ENCODE data around the gene ZNF304. TPM values are rescaled to one million over a fixed set of nuclear protein-coding genes. Genes with fewer than 3 reads are reported as not detected.

The ZNF304 gene
- total and polyA plus RNA-seq, 2 of the 13 experiments (the other 11 are each of a cell fraction or from before 2014, with no cell fraction given) = 3.4 to 8.0 TPM

DNA sequence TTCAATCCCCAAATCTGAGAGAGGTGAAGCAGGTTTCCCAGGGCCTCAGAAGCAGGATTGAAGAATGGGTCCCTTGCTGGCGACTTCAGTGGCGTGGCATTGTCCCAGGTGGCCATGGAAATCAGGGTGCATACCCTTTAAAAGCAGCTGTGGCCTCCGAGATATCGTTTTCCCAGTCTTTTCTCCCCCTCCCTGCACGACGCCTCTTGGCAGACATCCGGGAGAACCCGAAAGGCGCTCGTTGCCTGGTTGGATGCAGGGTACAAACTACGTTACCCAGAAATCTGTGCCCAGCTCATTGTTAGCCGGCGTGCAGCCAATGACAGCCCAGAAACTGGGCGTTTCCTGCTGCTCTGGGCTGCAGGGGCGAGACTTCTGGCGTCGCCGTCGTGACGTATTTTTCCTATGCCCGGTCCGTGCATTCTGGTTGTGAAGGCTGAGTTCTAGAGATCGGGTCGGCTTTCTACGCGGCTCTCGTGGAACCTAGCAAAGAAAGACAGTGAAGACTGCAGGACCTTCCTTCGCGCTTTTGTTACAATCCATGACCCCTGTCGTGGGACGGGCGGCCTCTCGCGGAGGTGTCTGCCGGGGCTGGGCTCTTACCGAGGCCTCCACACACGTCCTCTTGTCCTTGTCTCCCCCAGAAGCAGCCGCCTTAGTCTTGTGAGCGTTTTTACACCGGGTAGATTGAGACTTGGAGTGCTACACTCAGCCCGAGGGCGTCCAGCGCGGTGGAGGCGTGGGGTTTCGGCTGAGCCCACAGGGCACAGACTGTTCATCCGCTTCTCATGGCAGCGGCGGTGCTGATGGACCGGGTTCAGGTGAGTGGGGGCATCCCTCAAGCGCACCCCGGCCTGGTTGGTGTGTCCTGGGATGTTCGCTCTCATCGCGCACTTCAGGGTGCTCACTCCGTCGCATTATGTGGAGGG is at the start of gene ZNF304 (continued):
- TF ChIP-seq, protein P1, sequence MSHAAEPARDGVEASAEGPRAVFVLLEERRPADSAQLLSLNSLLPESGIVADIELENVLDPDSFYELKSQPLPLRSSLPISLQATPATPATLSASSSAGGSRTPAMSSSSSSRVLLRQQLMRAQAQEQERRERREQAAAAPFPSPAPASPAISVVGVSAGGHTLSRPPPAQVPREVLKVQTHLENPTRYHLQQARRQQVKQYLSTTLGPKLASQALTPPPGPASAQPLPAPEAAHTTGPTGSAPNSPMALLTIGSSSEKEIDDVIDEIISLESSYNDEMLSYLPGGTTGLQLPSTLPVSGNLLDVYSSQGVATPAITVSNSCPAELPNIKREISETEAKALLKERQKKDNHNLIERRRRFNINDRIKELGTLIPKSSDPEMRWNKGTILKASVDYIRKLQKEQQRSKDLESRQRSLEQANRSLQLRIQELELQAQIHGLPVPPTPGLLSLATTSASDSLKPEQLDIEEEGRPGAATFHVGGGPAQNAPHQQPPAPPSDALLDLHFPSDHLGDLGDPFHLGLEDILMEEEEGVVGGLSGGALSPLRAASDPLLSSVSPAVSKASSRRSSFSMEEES (CRISPR knock-in tag; IDR thresholded peaks at IDR 0.05) = no peak; the same call in 1 of the 2 replicates
- TF ChIP-seq ZNF383 (CRISPR knock-in tag; IDR thresholded peaks at IDR 0.05; ENCODE audit: borderline replicate concordance) = peak; percentile 56; the same call in 1 of the 2 replicates
- peak; percentile 98 for TF ChIP-seq GATAD1 (CRISPR knock-in tag; IDR thresholded peaks at IDR 0.05)
- TF ChIP-seq NR2F1 (CRISPR knock-in tag; IDR thresholded peaks at IDR 0.05) = no peak
- TF ChIP-seq, protein P2, sequence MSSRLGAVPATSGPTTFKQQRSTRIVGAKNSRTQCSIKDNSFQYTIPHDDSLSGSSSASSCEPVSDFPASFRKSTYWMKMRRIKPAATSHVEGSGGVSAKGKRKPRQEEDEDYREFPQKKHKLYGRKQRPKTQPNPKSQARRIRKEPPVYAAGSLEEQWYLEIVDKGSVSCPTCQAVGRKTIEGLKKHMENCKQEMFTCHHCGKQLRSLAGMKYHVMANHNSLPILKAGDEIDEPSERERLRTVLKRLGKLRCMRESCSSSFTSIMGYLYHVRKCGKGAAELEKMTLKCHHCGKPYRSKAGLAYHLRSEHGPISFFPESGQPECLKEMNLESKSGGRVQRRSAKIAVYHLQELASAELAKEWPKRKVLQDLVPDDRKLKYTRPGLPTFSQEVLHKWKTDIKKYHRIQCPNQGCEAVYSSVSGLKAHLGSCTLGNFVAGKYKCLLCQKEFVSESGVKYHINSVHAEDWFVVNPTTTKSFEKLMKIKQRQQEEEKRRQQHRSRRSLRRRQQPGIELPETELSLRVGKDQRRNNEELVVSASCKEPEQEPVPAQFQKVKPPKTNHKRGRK (CRISPR knock-in tag; IDR thresholded peaks at IDR 0.05) = no peak
- no peak for TF ChIP-seq MATR3 (CRISPR knock-in tag; IDR thresholded peaks at IDR 0.05)
- 0 out of 2 replicates have a peak, but pooled peaks have one; percentile 14 for TF ChIP-seq ZNF546 (CRISPR knock-in tag; conservative IDR thresholded peaks at IDR 0.05)
- no peak for TF ChIP-seq ZNF660 (CRISPR knock-in tag; IDR thresholded peaks at IDR 0.05; ENCODE audit: borderline replicate concordance, low read depth)
- TF ChIP-seq, protein P3, sequence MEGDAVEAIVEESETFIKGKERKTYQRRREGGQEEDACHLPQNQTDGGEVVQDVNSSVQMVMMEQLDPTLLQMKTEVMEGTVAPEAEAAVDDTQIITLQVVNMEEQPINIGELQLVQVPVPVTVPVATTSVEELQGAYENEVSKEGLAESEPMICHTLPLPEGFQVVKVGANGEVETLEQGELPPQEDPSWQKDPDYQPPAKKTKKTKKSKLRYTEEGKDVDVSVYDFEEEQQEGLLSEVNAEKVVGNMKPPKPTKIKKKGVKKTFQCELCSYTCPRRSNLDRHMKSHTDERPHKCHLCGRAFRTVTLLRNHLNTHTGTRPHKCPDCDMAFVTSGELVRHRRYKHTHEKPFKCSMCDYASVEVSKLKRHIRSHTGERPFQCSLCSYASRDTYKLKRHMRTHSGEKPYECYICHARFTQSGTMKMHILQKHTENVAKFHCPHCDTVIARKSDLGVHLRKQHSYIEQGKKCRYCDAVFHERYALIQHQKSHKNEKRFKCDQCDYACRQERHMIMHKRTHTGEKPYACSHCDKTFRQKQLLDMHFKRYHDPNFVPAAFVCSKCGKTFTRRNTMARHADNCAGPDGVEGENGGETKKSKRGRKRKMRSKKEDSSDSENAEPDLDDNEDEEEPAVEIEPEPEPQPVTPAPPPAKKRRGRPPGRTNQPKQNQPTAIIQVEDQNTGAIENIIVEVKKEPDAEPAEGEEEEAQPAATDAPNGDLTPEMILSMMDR (CRISPR knock-in tag; IDR thresholded peaks at IDR 0.05) = no peak
- peak; percentile 69 for TF ChIP-seq ELF3 (CRISPR knock-in tag; IDR thresholded peaks at IDR 0.05)
- TF ChIP-seq TCF12 (IDR thresholded peaks at IDR 0.05) = no peak
- no peak for TF ChIP-seq TCF12 (CRISPR knock-in tag; IDR thresholded peaks at IDR 0.05)
- peak; percentile 88 for TF ChIP-seq HCFC1 (IDR thresholded peaks at IDR 0.05; ENCODE audit: low read depth, low read length)
- TF ChIP-seq ZNF263 (CRISPR knock-in tag; IDR thresholded peaks at IDR 0.05) = no peak
- TF ChIP-seq HMG20A (CRISPR knock-in tag; IDR thresholded peaks at IDR 0.05; ENCODE audit: borderline replicate concordance) = no peak
- TF ChIP-seq HOXA3 (CRISPR knock-in tag; IDR thresholded peaks at IDR 0.05) = peak; percentile 89
- TF ChIP-seq, protein P4, sequence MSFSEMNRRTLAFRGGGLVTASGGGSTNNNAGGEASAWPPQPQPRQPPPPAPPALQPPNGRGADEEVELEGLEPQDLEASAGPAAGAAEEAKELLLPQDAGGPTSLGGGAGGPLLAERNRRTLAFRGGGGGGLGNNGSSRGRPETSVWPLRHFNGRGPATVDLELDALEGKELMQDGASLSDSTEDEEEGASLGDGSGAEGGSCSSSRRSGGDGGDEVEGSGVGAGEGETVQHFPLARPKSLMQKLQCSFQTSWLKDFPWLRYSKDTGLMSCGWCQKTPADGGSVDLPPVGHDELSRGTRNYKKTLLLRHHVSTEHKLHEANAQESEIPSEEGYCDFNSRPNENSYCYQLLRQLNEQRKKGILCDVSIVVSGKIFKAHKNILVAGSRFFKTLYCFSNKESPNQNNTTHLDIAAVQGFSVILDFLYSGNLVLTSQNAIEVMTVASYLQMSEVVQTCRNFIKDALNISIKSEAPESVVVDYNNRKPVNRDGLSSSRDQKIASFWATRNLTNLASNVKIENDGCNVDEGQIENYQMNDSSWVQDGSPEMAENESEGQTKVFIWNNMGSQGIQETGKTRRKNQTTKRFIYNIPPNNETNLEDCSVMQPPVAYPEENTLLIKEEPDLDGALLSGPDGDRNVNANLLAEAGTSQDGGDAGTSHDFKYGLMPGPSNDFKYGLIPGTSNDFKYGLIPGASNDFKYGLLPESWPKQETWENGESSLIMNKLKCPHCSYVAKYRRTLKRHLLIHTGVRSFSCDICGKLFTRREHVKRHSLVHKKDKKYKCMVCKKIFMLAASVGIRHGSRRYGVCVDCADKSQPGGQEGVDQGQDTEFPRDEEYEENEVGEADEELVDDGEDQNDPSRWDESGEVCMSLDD (CRISPR knock-in tag; IDR thresholded peaks at IDR 0.05; ENCODE audit: borderline replicate concordance) = no peak

Measured in HepG2 (cell line).